ENCODE results near the gene MRRF. TPM values are rescaled to one million over a fixed set of nuclear protein-coding genes. Genes with fewer than 3 reads are reported as not detected.
A peak's percentile ranks its signal among the peaks of the same experiment; 100 is the strongest.

The MRRF gene
- total and polyA plus RNA-seq, 2 donors (not counting 1 experiment from before 2014, with no cell fraction given) = 36.8 to 37.3 TPM

GRCh38 chr9:122370303-122370702 lies 105.6 kb downstream of the MRRF start:
- Histone ChIP-seq H2AFZ (ENCODE audit: low read length) (no peak overlapping the region), H3K4me2 (ENCODE audit: extremely low read depth, insufficient read depth, low read length) (peak overlapping the region; percentile 39)

GRCh38 chr9:122370869-122371755 lies 106.4 kb downstream of the MRRF start, which contains the start of gene PTGS1:
Gene PTGS1 (plus strand): TSS chr9:122371024. CDS start chr9:122371085, 61 bp downstream.
- no peaks in the 10 kb centered on the region for H3K27me3 ChIP-seq (ENCODE audit: control insufficient read depth, insufficient read depth, low read length)

More at GRCh38 chr9:122370303-122370702, 105.6 kb downstream of the MRRF start:
- Histone ChIP-seq H3K9ac (ENCODE audit: insufficient read depth, low read length) (no peak overlapping the region), H4K20me1 (ENCODE audit: control insufficient read depth, extremely low read depth, insufficient read depth, low read length) (no peaks in the 10 kb centered on the region), H3K9me3 (ENCODE audit: control insufficient read depth, insufficient read depth, low read depth, low read length) (no peaks in the 10 kb centered on the region), H3K4me3 (replicated peaks in 1 of 4; ENCODE audit: control extremely low read depth in 1 of 4, insufficient read depth in 1 of 4, low read depth in 3 of 4, low read length in 4 of 4) (peak overlapping the region in 2 of 4 experiments; percentile 20 to 65), H3K79me2 (ENCODE audit: control insufficient read depth, insufficient read depth, low read length) (peaks cover 15% of the 10 kb centered on the region), H3K36me3 (ENCODE audit: control insufficient read depth, insufficient read depth, low read length) (no peaks in the 10 kb centered on the region), H3K27me3 (ENCODE audit: control insufficient read depth, insufficient read depth, low read length) (no peaks in the 10 kb centered on the region), H3K27ac (ENCODE audit: insufficient read depth, low read length) (no peak overlapping the region), H3K4me1 (ENCODE audit: control insufficient read depth, extremely low read depth, insufficient read depth, low read length) (peaks cover 14% of the 10 kb centered on the region)
- DNase-seq (ENCODE audit: low read depth in 2 of 2) = no peak
- TF ChIP-seq CTCF (conservative IDR thresholded peaks at IDR 0.05 in 1 of 2, IDR thresholded peaks at IDR 0.05 in 1 of 2; ENCODE audit: low read depth in 1 of 2, low read length in 2 of 2) (no peak), EZH2 (IDR thresholded peaks at IDR 0.05; ENCODE audit: low read length, missing control alignments) (no peak)

More at GRCh38 chr9:122370869-122371755, 106.4 kb downstream of the MRRF start, which contains the start of gene PTGS1:
- H3K4me1 ChIP-seq (ENCODE audit: control insufficient read depth, extremely low read depth, insufficient read depth, low read length) = peaks cover 22% of the 10 kb centered on the region
- peak within 1 kb of the TSS; percentile 27 for H3K27ac ChIP-seq (ENCODE audit: insufficient read depth, low read length)
- H3K4me3 ChIP-seq (replicated peaks in 1 of 4; ENCODE audit: control extremely low read depth in 1 of 4, insufficient read depth in 1 of 4, low read depth in 3 of 4, low read length in 4 of 4) = peak within 1 kb of the TSS; percentile 57 to 72 (median 62)
- peak within 1 kb of the TSS; percentile 59 for H3K9ac ChIP-seq (ENCODE audit: insufficient read depth, low read length)
- TF ChIP-seq EZH2 (IDR thresholded peaks at IDR 0.05; ENCODE audit: low read length, missing control alignments) (no peak), CTCF (conservative IDR thresholded peaks at IDR 0.05 in 1 of 2, IDR thresholded peaks at IDR 0.05 in 1 of 2; ENCODE audit: low read depth in 1 of 2, low read length in 2 of 2) (no peak)
- DNase-seq (ENCODE audit: low read depth in 2 of 2) = peak in 1 of 2 donors; percentile 40
- peak within 1 kb of the TSS; percentile 45 for H2AFZ ChIP-seq (ENCODE audit: low read length)
- no peaks in the 10 kb centered on the region for H3K36me3 ChIP-seq (ENCODE audit: control insufficient read depth, insufficient read depth, low read length)
- H3K79me2 ChIP-seq (ENCODE audit: control insufficient read depth, insufficient read depth, low read length) = peaks cover 15% of the 10 kb centered on the region
- H3K4me2 ChIP-seq (ENCODE audit: extremely low read depth, insufficient read depth, low read length) = peak within 1 kb of the TSS; percentile 89
- no peaks in the 10 kb centered on the region for H4K20me1 ChIP-seq (ENCODE audit: control insufficient read depth, extremely low read depth, insufficient read depth, low read length)
- no peaks in the 10 kb centered on the region for H3K9me3 ChIP-seq (ENCODE audit: control insufficient read depth, insufficient read depth, low read depth, low read length)

All from fibroblast of lung (primary cell).